GM12891 (cell line): ENCODE data around the gene THSD4.
"Not testable (repeated sequence)": the region's sequence is repeated elsewhere in the genome, so short reads cannot be mapped to it uniquely, and the experiment has no call there.

Experiments
- DNase-seq: peaks from one replicate; pipeline ENCODE4 v3.0.0; 2011; ENCODE audit warnings: low spot score; ENCODE audit not compliant: insufficient read length
- FAIRE-seq: peaks from 2 replicates; lab custom pipeline; 2011; peaks lifted over from hg19 to GRCh38; lab: Jason Lieb, UNC
- PAX5 ChIP-seq: IDR thresholded peaks from 2 replicates; pipeline ENCODE4 v1.6.1; 2011; ENCODE audit warnings: low read length, moderate library complexity, mild to moderate bottlenecking; ENCODE audit not compliant: insufficient read depth, severe bottlenecking
- POLR2A ChIP-seq: IDR thresholded peaks from 2 replicates; pipeline ENCODE4 v1.6.1; 2011; ENCODE audit warnings: low read depth, low read length, control low read depth
- POLR2AphosphoS5 ChIP-seq: IDR thresholded peaks from 2 replicates; pipeline ENCODE4 v1.6.1; 2011; ENCODE audit warnings: low read depth, low read length, control low read depth
- POU2F2 ChIP-seq: IDR thresholded peaks from 2 replicates; pipeline ENCODE4 v1.6.1; 2011; ENCODE audit warnings: low read depth, mild to moderate bottlenecking, control low read depth, low read length, moderate library complexity
- SPI1 ChIP-seq: IDR thresholded peaks from 2 replicates; pipeline ENCODE4 v1.6.1; 2011; ENCODE audit warnings: low read depth, low read length, control low read depth
- TAF1 ChIP-seq: IDR thresholded peaks from 2 replicates; pipeline ENCODE4 v1.6.1; 2011; ENCODE audit warnings: low read depth, low read length, control low read depth

Gene THSD4

DNA sequence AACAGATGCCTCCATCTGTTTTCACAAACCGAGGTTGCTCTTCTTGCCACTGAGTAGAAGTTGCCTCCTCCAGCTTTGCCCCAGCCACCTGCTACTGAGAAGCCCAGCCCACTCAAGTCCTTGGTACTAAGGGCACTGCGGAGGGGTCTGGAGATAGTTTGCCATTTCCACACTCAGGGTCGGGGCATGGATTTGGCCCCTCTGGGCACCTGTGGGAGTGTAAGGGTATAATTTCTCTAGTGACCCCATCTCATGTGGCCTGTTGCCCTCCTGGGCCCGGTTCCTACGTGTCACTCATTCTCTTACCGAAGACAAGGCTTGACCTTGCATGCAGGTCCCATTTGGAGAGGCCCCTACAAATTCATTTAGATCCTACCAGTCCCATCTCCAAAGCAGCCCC is 79.0 kb downstream of the THSD4 start:
- no peak for FAIRE-seq
- no peak for DNase-seq
- TF ChIP-seq POLR2AphosphoS5 (no peak), TAF1 (no peak), POU2F2 (no peak)

DNA sequence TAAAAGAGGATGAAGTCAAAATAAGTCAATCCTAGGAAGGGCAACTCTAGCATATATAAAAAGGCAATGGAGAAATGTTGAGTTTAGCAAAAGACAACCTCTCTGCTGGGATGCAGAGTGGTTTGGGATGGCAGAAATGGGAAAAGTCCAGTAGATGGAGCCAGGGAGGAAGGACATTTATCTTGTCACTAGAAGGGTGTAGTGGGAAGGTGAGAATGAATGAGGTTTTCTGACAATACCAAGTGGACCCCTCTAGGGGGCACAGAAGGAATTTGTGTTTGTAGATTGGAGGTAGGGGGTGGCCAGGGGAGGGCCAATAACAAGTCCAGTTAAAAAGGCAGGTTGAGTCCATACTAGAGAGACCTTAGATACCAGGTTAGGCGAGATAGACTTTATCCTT is 80.0 kb downstream of the THSD4 start:
- FAIRE-seq (no peak), DNase-seq (no peak)
- no peak for TF ChIP-seq SPI1
- TF ChIP-seq TAF1: no peak
- no peak for TF ChIP-seq POU2F2
- TF ChIP-seq POLR2AphosphoS5: no peak
- no peak for TF ChIP-seq POLR2A
- no peak for TF ChIP-seq PAX5

DNA sequence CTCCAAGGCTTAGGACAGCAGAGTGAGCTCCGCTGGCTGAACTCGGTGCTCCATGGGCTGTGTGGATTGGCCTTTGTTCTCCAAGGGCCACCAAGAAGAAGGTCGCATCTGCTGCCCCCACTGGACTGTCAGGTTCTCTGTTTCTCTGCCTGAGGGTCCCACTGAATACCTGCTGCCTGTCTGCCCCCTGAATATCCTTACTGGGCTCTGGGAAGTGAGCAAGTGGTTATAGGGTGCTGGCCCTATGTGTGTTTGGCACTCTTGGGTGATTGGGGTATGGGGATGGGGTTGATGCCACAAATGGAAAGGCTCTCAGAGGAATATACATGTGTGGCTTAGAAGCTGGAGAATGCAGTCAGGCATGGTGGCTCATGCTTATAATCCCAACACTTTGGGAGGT is 82.3 kb downstream of the THSD4 start:
- FAIRE-seq (no peak), DNase-seq (no peak)
- TF ChIP-seq POLR2A: no peak

DNA sequence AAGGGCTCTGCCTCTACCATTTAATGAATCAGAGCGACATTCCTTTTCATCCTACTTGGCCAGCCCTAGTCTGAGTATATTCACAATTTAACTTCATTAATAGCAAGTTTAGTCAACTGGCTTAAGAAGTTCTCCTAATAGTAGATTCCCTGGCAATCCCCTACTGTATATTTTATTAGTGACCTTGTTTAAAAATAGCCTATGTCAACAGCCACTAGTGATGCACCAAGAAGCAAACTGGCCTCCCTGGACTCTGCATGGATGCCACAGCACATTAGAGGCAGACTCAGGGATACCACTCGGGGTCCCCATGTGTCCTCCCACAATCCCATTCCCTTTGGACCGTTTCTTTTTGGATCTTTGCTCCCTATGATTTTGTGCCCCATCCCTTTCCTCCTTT is 83.6 kb downstream of the THSD4 start:
- no peak for DNase-seq
- TF ChIP-seq POU2F2 (no peak), TAF1 (no peak), PAX5 (no peak), POLR2AphosphoS5 (no peak), POLR2A (no peak), SPI1 (no peak)
- FAIRE-seq: no peak

DNA sequence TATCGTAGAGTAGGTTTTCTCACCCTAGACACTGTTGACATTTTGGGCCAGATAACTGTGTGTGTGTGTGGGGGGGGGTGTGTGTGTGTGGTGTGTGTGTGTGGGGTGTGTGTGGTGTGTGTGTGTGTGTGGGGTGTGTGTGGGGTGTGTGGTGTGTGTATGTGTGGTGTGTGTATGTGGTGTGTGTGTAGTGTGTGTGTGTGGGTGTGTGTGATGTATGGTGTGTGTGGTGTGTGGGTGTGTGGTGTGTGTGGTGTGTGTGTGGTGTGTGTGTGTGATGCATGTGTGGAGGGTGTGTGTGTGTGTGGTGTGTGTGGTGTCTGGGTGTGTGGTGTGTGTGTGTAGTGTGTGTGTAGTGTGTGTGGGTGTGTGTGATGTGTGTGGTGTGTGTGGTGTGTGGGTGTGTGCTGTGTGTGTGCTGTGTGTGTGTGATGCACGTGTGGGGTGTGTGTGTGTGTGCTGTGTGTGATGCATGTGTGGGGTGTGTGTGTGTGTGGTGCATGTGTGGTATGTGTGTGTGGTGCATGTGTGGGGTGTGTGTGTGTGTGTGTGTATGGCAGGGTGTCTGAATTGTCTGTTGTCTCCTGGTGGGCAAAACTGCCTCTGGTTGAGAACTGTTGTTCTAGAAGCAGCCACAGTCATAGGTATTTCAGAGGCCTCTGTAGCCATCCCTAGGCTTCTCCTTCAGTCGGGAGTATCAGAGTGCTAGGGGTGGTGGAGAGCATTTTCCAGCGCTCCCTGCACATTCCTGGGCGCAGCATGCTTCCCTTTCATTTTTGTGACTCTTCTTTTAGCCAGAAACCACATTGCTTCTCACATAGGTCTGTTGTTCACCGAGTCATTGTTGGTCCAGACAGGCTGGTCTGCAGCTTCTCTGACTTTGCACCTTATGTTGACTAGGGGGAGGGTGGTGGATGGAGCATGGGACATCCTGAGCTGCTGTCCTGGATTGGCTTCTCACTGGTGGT is 84.4 kb downstream of the THSD4 start:
- FAIRE-seq (peak; percentile 99), DNase-seq (no peak)
- TF ChIP-seq SPI1 (no peak), POLR2A (no peak), PAX5 (no peak), POU2F2 (no peak), TAF1 (no peak), POLR2AphosphoS5 (no peak)

DNA sequence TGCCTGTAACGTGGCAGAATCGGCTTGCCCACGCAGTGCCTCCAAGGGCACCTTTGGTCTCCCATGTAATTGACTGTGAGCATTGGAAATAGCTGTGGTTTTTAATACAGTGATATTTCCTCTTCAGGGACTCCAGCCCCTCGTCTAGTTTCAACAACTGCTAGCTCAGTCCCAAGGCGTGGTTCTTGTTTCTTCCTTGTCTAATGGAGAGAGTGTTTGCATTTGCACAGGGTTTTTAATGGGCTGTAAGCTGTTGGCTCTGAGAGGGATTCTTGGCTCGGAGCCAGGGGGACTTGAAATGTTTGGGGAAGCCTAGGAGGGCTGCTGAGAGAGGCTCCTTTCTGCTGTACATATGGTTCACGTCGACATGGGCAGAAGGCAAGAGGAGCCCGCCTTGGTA is 86.2 kb downstream of the THSD4 start:
- DNase-seq: no peak
- TF ChIP-seq POLR2A: no peak
- no peak for TF ChIP-seq PAX5
- TF ChIP-seq POLR2AphosphoS5: no peak

DNA sequence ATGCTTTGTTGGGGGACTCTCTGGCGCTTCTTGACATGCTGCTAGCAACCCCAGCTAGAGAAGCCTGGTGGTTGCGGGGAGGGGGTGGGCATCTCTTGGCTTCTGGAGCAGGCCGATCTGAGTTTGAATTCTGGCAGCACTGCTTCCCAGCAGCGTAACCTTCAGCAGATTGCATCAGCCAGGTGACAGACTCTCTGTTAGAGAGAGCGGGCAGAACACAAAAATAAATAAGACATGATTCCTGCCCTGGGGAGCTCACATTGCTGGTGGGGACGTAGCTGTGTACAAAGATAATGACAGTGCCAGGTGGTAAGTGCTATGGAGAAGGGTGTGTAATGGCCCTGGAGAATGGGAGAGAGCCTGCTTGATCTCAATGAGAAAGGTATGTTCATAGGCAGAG is 87.4 kb downstream of the THSD4 start:
- no peak for FAIRE-seq
- no peak for DNase-seq
- TF ChIP-seq POLR2AphosphoS5: no peak

More for the DNA sequence above, 86.2 kb downstream of the THSD4 start:
- no peak for FAIRE-seq

DNA sequence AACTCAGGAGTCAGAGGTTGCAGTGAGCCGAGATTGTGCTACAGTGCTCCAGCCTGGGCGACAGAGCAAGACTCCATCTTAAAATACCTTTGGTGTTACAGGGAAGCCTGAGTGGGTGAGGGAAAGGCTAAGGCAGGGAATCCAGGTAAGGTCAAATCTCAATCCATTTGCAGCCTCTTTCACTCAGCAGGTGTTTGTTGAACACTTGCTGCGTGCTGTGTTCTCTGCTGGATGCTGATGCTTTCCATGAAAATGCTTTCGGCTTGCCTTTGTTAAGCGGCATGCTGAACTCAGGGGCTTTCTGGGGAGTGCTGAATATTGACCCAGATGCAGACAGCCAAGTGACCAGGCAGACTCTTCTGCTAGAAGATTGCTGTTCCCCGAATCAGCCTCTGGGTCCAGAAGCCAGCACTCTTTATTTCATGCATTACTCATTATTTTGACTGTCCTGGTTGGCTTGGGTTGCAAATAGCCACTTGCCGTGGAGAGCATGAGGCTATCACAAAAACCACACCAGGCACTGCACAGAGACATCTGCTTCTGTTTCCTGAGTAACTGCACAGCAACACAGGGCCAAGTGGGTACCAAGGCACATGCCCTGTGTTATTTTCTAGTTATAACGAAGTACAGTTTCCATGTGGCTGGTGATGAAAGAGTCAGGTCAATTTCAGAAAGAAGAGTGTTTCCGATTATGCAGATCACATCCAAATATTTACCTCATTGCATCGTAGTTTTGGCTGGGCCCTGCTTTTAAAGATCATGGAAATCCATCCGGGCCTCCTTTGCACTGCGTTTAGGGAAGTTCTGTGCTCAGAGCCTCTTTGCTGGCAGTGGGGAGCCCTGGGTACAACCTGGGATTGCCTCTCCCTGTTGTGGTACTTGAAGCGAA is 88.6 kb downstream of the THSD4 start:
- TF ChIP-seq SPI1 (no peak), POLR2AphosphoS5 (no peak), PAX5 (no peak), POU2F2 (no peak), POLR2A (no peak)
- FAIRE-seq: no peak
- DNase-seq: no peak

DNA sequence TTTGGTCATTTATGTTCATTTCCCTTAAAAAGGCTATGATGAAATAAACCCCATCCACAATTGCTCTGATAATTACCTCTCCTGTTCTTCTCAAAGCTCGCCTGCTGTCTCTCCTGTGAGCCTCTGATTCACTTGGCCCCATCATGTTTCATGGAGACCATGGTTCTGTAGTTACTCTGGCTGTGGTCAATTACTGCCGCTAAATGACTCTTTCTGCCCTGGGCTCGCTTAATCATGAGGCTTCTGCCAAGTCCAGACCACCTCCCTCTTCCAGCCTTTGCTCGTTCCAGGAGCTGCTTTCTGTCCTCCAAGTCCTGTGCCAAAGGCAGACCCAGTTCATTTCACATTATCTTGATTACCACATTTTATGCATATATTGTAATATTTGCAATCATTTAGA is 91.9 kb downstream of the THSD4 start:
- FAIRE-seq (no peak), DNase-seq (no peak)
- TF ChIP-seq PAX5 (no peak), POLR2A (no peak), POU2F2 (no peak), POLR2AphosphoS5 (no peak), TAF1 (no peak), SPI1 (no peak)

DNA sequence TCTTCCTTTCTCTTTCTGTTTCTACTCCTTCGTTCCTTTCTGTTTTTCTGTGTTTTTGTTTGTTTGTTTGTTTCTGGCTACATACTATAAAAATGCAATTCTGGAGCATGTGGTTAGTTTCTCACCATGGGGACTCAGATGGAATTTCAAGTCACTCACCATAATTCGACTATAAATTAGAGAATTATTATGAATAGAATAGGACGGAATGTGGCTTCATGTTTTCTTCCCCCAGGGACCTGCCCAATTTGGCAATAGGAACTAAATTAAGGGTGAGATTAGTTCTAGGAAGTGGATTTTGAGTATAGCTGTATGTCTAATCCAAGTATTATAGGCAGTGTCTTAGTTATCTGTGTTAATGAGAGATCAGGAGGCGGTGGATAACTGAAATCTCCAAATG is 96.9 kb downstream of the THSD4 start:
- TF ChIP-seq SPI1 (no peak), POU2F2 (no peak), PAX5 (no peak), POLR2AphosphoS5 (no peak)
- no peak for DNase-seq
- no peak for FAIRE-seq

DNA sequence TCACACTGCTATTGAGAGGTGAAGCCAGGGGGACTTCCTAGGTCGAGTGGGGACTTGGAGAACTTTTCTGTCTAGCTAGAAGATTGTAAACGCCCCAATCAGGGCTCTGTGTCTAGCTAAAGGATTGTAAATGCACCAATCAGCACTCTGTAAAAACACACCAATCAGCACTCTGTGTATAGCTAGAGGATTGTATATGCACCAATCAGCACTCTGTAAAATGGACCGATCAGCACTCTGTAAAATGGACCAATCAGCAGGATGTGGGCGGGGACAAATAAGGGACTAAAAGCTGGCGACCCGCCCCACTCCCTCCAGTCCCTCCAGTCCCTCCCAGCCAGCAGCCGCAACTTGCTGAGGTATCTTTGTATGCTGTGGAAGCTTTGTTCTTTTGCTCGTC is 98.7 kb downstream of the THSD4 start:
- FAIRE-seq, DNase-seq: not testable (repeated sequence)
